Naive thymus-derived CD8-positive, alpha-beta T cell (primary cell): Measurements from ENCODE around the gene FANCC. TPM values are rescaled to one million over a fixed set of nuclear protein-coding genes. Genes with fewer than 3 reads are reported as not detected.
"Not testable (repeated sequence)": the region's sequence is repeated elsewhere in the genome, so short reads cannot be mapped to it uniquely, and the experiment has no call there.

Source experiments
- ATAC-seq, 2 donors: fragments of 150-1000 bp; cut with Tn5 transposase in 1 of 2; sonication (Bioruptor Pico), chemical (Tn5 transposase) in 1 of 2; 1 replicate in 1 of 2; 2 replicates in 1 of 2; pipeline ENCODE4 v1.10.0; 2021; ENCODE audit warnings: mild to moderate bottlenecking in 2 of 2, moderate library complexity in 2 of 2
- POLR2A ChIA-PET: fragments of 350-600 bp; sonication (Branson Sonifier 250); formaldehyde crosslinking; loops from one replicate; lab custom pipeline; 2021; ENCODE audit warnings: antibody characterized with exemption; lab: Charles Lee
- DNase-seq, 10 donors: peaks; one replicate each; pipeline versions ENCODE4 v3.0.0 to v3.0.0-alpha.2; 2020 to 2022
- H3K27ac Mint-ChIP-seq, 10 donors: one replicate each; pipeline ENCODE4 v1.8.0; 2020 to 2022; ENCODE audit warnings: mild to moderate bottlenecking in 10 of 10, mixed read lengths in 10 of 10, moderate library complexity in 4 of 10, inconsistent platforms in 1 of 10
- H3K27me3 Mint-ChIP-seq, 5 donors: one replicate each; pipeline ENCODE4 v1.8.0; 2021 to 2022; ENCODE audit warnings: mixed read lengths in 5 of 5
- H3K36me3 Mint-ChIP-seq, 3 donors: one replicate each; pipeline ENCODE4 v1.8.0; 2020 to 2022; ENCODE audit warnings: mixed read lengths in 3 of 3, mild to moderate bottlenecking in 2 of 3, inconsistent platforms in 1 of 3
- H3K4me1 Mint-ChIP-seq, 4 donors: one replicate each; pipeline ENCODE4 v1.8.0; 2021 to 2022; ENCODE audit warnings: mixed read lengths in 4 of 4
- H3K4me3 Mint-ChIP-seq, 10 donors: one replicate each; pipeline ENCODE4 v1.8.0; 2020 to 2022; ENCODE audit warnings: mild to moderate bottlenecking in 10 of 10, mixed read lengths in 10 of 10, moderate library complexity in 6 of 10, inconsistent platforms in 1 of 10
- H3K9me3 Mint-ChIP-seq, 9 donors: one replicate each; pipeline ENCODE4 v1.8.0; 2020 to 2022; ENCODE audit warnings: mixed read lengths in 9 of 9, mild to moderate bottlenecking in 3 of 9, inconsistent platforms in 1 of 9, moderate library complexity in 1 of 9
- polyA plus RNA-seq, 3 donors: library from polyadenylated mRNA; unstranded; fragments of 300-500 nt; fragmentation: Illumina TruSeq; gene quantifications; one replicate each; pipeline ENCODE4 v1.2.3, GENCODE V29; 2021
- total RNA-seq, 8 experiments: library from RNA in 2 of 8; stranded (reverse) in 2 of 8; gene quantifications; one replicate each; pipeline ENCODE4 v1.2.3 and lab custom pipeline; 2021 to 2026

The FANCC gene
- total and polyA plus RNA-seq, 5 experiments from 2014 or later: 3.3 to 8.0 (median 5.8) TPM

- POLR2A ChIA-PET: no interaction called here
- no peaks in the 10 kb centered on the region for H3K9me3 Mint-ChIP-seq
- H3K27me3 Mint-ChIP-seq: no peaks in the 10 kb centered on the region
- H3K4me1 Mint-ChIP-seq: peaks cover 6 to 23% (median 13%) of the 10 kb centered on the region in 4 donors
- DNase-seq: no peak
- H3K4me3 Mint-ChIP-seq: no peak overlapping the region
- no peak for ATAC-seq
- H3K27ac Mint-ChIP-seq: no peak overlapping the region
- H3K36me3 Mint-ChIP-seq: no peaks in the 10 kb centered on the region
These were observed 104.4 kb downstream of the FANCC start for GRCh38 chr9:95213117-95213516.

GRCh38 chr9:95211028-95211427 lies 106.5 kb downstream of the FANCC start:
- Mint-ChIP-seq H3K36me3 (peaks cover 0 to 2% (median 0%) of the 10 kb centered on the region in 3 donors), H3K9me3 (no peaks in the 10 kb centered on the region), H3K27me3 (no peaks in the 10 kb centered on the region), H3K4me3 (no peak overlapping the region), H3K27ac (no peak overlapping the region), H3K4me1 (peaks cover 9 to 19% (median 11%) of the 10 kb centered on the region in 4 donors)
- POLR2A ChIA-PET: no interaction called here
- no peak for DNase-seq
- ATAC-seq: no peak

DNA sequence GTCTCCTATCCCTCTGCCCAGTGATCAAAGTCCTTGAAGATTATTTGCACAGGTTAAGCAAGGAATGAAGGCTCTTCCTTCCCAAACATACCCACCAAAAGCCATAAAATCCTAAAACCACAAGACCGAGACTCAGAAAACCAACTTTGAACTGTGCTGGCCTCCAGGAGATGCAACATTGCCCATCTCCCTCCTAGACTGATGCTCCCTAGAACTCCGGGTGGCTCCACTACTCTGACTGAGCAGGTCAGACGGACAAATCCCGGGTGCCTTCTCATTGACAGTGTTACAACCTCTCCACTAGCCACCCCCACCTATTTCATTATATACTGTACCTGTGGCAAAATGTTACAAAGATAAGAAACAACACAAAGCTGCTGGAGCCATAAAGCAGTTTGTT lies 110.1 kb downstream of the FANCC start:
- Mint-ChIP-seq H3K27me3 (no peaks in the 10 kb centered on the region), H3K36me3 (peaks cover 0 to 6% (median 2%) of the 10 kb centered on the region in 3 donors), H3K4me3 (no peak overlapping the region), H3K27ac (no peak overlapping the region), H3K4me1 (peaks cover 0 to 6% (median 3%) of the 10 kb centered on the region in 4 donors), H3K9me3 (no peaks in the 10 kb centered on the region)
- POLR2A ChIA-PET: no interaction called here
- no peak for ATAC-seq
- DNase-seq: no peak

- Mint-ChIP-seq H3K36me3 (peaks cover 0 to 6% (median 2%) of the 10 kb centered on the region in 3 donors), H3K9me3 (no peaks in the 10 kb centered on the region), H3K27ac (no peak overlapping the region), H3K4me3 (no peak overlapping the region), H3K4me1 (peaks cover 0 to 6% (median 2%) of the 10 kb centered on the region in 4 donors), H3K27me3 (no peaks in the 10 kb centered on the region)
- ATAC-seq (no peak), DNase-seq (no peak)
- POLR2A ChIA-PET: no interaction called here
These were observed 111.4 kb downstream of the FANCC start for GRCh38 chr9:95206143-95206542.

GRCh38 chr9:95204710-95205109 lies 112.8 kb downstream of the FANCC start:
- no peak overlapping the region for H3K27ac Mint-ChIP-seq
- POLR2A ChIA-PET: no interaction called here
- no peaks in the 10 kb centered on the region for H3K27me3 Mint-ChIP-seq
- H3K4me1 Mint-ChIP-seq: peaks cover 0 to 6% (median 2%) of the 10 kb centered on the region in 4 donors
- no peak overlapping the region for H3K4me3 Mint-ChIP-seq
- H3K36me3 Mint-ChIP-seq: peaks cover 0 to 6% (median 2%) of the 10 kb centered on the region in 3 donors
- DNase-seq: no peak
- ATAC-seq: no peak
- no peaks in the 10 kb centered on the region for H3K9me3 Mint-ChIP-seq

DNA sequence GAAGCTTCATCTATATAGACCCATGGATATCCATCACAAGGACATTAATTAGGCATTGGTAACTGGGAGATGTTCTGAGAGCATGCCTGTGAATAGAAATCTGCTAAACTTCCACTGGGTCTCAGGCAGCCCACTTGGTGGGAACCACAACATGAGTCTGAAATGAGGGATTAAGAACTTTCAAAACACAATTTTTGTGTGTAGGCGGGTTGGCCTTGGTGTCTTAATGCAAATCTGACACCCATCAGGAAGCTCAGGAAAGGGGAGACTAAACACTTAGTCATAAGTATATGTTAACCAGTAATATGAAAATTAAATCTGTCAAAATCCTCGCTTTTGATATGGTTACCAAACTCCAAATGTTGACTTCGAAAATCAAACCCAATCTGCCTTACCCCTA lies 113.2 kb downstream of the FANCC start:
- Mint-ChIP-seq H3K27ac (no peak overlapping the region), H3K4me1 (peaks cover 0 to 6% (median 2%) of the 10 kb centered on the region in 4 donors), H3K9me3 (no peaks in the 10 kb centered on the region), H3K4me3 (no peak overlapping the region), H3K36me3 (peaks cover 0 to 6% (median 2%) of the 10 kb centered on the region in 3 donors), H3K27me3 (no peaks in the 10 kb centered on the region)
- POLR2A ChIA-PET: no interaction called here
- DNase-seq (no peak), ATAC-seq (no peak)

- H3K4me3 Mint-ChIP-seq, H3K36me3 Mint-ChIP-seq, H3K9me3 Mint-ChIP-seq, H3K27ac Mint-ChIP-seq, H3K27me3 Mint-ChIP-seq, DNase-seq, ATAC-seq, POLR2A ChIA-PET, H3K4me1 Mint-ChIP-seq: not testable (repeated sequence)
These were observed 114.5 kb downstream of the FANCC start for GRCh38 chr9:95203019-95203418.

- no peak for DNase-seq
- POLR2A ChIA-PET: no interaction called here
- H3K27me3 Mint-ChIP-seq: no peaks in the 10 kb centered on the region
- peaks cover 0 to 6% (median 2%) of the 10 kb centered on the region in 3 donors for H3K36me3 Mint-ChIP-seq
- no peak for ATAC-seq
- no peak overlapping the region for H3K4me3 Mint-ChIP-seq
- no peak overlapping the region for H3K27ac Mint-ChIP-seq
- peaks cover 0 to 5% (median under 1%) of the 10 kb centered on the region in 4 donors for H3K4me1 Mint-ChIP-seq
- no peaks in the 10 kb centered on the region for H3K9me3 Mint-ChIP-seq
These were observed 115.3 kb downstream of the FANCC start for GRCh38 chr9:95202076-95202681.

- H3K27me3 Mint-ChIP-seq: no peaks in the 10 kb centered on the region
- H3K36me3 Mint-ChIP-seq: peaks cover 0 to 6% (median 2%) of the 10 kb centered on the region in 3 donors
- H3K4me1 Mint-ChIP-seq: no peaks in the 10 kb centered on the region
- no peak overlapping the region for H3K27ac Mint-ChIP-seq
- no peak for DNase-seq
- POLR2A ChIA-PET: no interaction called here
- H3K9me3 Mint-ChIP-seq: no peaks in the 10 kb centered on the region
- ATAC-seq: no peak
- H3K4me3 Mint-ChIP-seq: no peak overlapping the region
These were observed 116.3 kb downstream of the FANCC start for GRCh38 chr9:95201206-95201605.

DNA sequence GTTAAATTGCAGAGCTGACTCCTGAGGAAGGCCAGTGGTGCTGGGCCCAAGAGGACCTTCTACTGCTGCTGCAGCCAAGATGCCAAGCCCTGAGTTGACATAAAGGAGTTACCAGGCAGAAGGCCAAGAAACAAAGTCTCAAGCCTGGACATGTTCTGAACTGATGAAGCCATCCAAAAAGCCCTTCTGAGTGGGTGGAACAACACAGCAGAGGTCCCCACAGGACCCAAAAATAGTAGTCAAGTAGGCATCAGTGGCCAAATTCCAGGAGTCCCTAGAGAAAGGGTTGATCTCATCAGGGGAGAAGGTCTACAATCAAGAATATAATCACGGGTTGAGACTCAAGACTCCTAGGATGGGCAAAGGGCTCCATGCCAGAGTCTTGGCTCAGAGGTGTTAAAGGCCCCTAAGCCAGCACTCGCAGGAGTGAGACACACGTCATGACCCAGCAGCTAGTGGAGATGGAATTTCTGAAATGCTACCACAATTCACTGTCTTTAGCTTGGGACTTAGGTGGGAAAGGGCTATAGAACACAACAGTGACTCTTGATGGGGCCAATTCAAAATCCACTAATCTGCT lies 119.7 kb downstream of the FANCC start:
- Mint-ChIP-seq H3K4me3 (no peak overlapping the region), H3K27ac (no peak overlapping the region), H3K4me1 (peaks cover 0 to 5% (median 0%) of the 10 kb centered on the region in 4 donors), H3K36me3 (no peaks in the 10 kb centered on the region), H3K9me3 (no peaks in the 10 kb centered on the region), H3K27me3 (no peaks in the 10 kb centered on the region)
- DNase-seq: no peak
- POLR2A ChIA-PET: no interaction called here
- no peak for ATAC-seq

DNA sequence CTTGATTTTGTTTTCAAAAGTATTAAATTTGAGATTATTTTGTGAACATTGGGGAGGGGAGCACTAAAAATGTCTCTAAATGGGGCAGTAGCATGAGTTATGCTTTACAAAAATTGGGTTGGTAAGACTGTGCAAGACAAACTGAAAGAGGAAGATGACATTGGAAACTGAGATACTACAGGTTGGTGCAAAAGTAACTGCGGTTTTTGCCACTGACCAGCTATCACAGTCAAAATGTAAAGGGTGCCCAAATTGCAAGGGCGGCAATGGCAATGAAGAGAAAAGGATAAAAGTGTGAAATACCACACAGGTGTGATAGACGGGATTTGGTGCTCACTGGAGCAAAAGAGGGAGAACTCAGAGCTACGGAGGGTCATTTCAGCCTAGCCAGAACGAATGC lies 124.0 kb downstream of the FANCC start:
- no peaks in the 10 kb centered on the region for H3K9me3 Mint-ChIP-seq
- no peaks in the 10 kb centered on the region for H3K36me3 Mint-ChIP-seq
- POLR2A ChIA-PET: no interaction called here
- ATAC-seq (no peak), DNase-seq (no peak)
- no peaks in the 10 kb centered on the region for H3K27me3 Mint-ChIP-seq
- H3K4me3 Mint-ChIP-seq: no peak overlapping the region
- H3K4me1 Mint-ChIP-seq: peaks cover 19 to 29% (median 21%) of the 10 kb centered on the region in 4 donors
- no peak overlapping the region for H3K27ac Mint-ChIP-seq

GRCh38 chr9:95193067-95193466 lies 124.4 kb downstream of the FANCC start:
- POLR2A ChIA-PET: no interaction called here

GRCh38 chr9:95192631-95193030 lies 124.9 kb downstream of the FANCC start:
- POLR2A ChIA-PET: no interaction called here
- no peak for DNase-seq
- Mint-ChIP-seq H3K4me1 (peaks cover 19 to 35% (median 22%) of the 10 kb centered on the region in 4 donors), H3K9me3 (no peaks in the 10 kb centered on the region), H3K27ac (no peak overlapping the region), H3K27me3 (no peaks in the 10 kb centered on the region), H3K36me3 (no peaks in the 10 kb centered on the region), H3K4me3 (no peak overlapping the region)
- no peak for ATAC-seq

More at GRCh38 chr9:95193067-95193466, 124.4 kb downstream of the FANCC start:
- H3K4me1 Mint-ChIP-seq: peaks cover 19 to 33% (median 22%) of the 10 kb centered on the region in 4 donors
- no peaks in the 10 kb centered on the region for H3K36me3 Mint-ChIP-seq
- no peaks in the 10 kb centered on the region for H3K27me3 Mint-ChIP-seq
- H3K9me3 Mint-ChIP-seq: no peaks in the 10 kb centered on the region
- ATAC-seq: no peak
- no peak for DNase-seq
- no peak overlapping the region for H3K27ac Mint-ChIP-seq
- H3K4me3 Mint-ChIP-seq: no peak overlapping the region
